ENCODE data around the gene ZNF362.

Gene ZNF362

DNA sequence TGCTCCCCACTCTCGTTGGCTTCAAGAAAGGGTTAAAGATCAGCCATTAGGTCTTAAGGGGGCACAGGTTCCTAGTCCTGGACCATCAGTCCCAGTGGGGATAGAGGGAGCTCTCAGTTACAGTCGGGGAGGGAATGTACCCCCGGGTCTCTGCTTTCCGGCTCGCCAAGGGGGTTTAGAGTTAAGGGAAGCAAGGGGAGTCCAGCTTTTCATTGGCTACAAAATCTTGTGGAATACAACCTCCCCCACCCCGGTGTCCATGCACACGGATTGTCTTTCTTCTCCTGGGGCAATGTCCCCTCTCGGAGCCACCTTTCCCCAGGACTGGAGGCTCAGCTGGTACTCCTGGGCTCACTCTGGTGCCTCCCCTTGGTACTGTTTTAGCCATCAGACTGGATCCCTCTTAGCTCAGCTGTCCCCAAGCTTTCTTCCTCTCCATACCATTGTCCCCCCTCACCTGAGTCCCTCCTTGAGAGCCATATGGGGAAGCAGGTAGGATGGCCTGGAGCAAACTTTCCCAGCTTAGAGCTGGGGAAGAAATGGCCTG, 64.4 kb downstream of the ZNF362 start, which contains the start of gene A3GALT2 (continued):
- TF ChIP-seq ZNF660 (tag by site-specific recombination; IDR thresholded peaks at IDR 0.05) (no peak), ZNF560 (tag by site-specific recombination; IDR thresholded peaks at IDR 0.05; ENCODE audit: borderline replicate concordance) (no peak), ZNF529 (tag by site-specific recombination; IDR thresholded peaks at IDR 0.05; ENCODE audit: insufficient replicate concordance) (no peak), ZNF175 (tag by site-specific recombination; IDR thresholded peaks at IDR 0.05) (no peak), ZNF426 (tag by site-specific recombination; IDR thresholded peaks at IDR 0.05) (no peak), PRDM4 (tag by site-specific recombination; IDR thresholded peaks at IDR 0.05) (no peak), ZNF280D (tag by site-specific recombination; IDR thresholded peaks at IDR 0.05) (no peak), ZNF624 (tag by site-specific recombination; IDR thresholded peaks at IDR 0.05) (no peak)
- TF ChIP-seq, protein P1, sequence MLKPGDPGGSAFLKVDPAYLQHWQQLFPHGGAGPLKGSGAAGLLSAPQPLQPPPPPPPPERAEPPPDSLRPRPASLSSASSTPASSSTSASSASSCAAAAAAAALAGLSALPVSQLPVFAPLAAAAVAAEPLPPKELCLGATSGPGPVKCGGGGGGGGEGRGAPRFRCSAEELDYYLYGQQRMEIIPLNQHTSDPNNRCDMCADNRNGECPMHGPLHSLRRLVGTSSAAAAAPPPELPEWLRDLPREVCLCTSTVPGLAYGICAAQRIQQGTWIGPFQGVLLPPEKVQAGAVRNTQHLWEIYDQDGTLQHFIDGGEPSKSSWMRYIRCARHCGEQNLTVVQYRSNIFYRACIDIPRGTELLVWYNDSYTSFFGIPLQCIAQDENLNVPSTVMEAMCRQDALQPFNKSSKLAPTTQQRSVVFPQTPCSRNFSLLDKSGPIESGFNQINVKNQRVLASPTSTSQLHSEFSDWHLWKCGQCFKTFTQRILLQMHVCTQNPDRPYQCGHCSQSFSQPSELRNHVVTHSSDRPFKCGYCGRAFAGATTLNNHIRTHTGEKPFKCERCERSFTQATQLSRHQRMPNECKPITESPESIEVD (tag by site-specific recombination; IDR thresholded peaks at IDR 0.05) = no peak

DNA sequence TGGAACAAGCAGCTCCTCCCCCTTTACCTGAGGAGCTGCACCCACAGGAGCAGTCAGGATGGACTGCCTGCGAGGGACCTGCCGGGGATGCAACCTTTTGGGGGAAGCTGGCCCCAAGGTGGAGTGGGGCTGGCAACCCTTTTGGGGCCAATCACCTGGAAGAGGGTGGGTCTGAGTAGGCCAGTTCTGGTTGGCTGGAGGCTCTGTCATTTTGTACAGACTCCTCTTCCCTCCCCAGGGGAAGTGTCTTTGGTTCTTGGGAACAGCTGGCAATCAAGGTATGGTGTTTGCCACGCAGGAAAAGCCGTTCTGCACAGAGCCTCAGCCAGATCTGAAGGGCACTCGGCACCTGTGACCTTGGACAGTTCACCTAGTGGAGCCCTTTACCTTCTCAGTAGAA, 64.9 kb downstream of the ZNF362 start:
- H3K27ac ChIP-seq (ENCODE audit: extremely low read depth, low read depth, low read length) = no peak overlapping the region
- no peak overlapping the region for H3K4me3 ChIP-seq (ENCODE audit: low read depth, low read length)
- POLR2A ChIA-PET = interaction anchor here (1.3 kb wide), 1 partner anchor 21 kb away, joined by 3 read pairs; no protein-coding TSS in a partner anchor
- no peaks in the 10 kb centered on the region for H3K4me1 ChIP-seq (ENCODE audit: control insufficient read depth, insufficient read depth, low read length)
- no peaks in the 10 kb centered on the region for H3K9me3 ChIP-seq (ENCODE audit: control insufficient read depth, insufficient read depth, low read depth, low read length)
- CTCF ChIA-PET = interaction anchor here (0.6 to 2.2 kb wide), 2 partner anchors 25 to 134 kb away, joined by 4 to 12 read pairs; no protein-coding TSS in a partner anchor
- peaks cover 4 to 46% of the 10 kb centered on the region in 2 experiments; a peak in 2 of 3 replicates for H3K36me3 ChIP-seq (ENCODE audit: control insufficient read depth in 2 of 2, insufficient read depth in 1 of 2, low read length in 2 of 2)
- no peak for TF ChIP-seq ZNF274 (IDR thresholded peaks at IDR 0.05; ENCODE audit: low read length)
- TF ChIP-seq ZNF274 (tag by site-specific recombination; IDR thresholded peaks at IDR 0.05; ENCODE audit: borderline replicate concordance) = no peak
- TF ChIP-seq IKZF3 (tag by site-specific recombination; IDR thresholded peaks at IDR 0.05) = no peak
- TF ChIP-seq, protein P2, sequence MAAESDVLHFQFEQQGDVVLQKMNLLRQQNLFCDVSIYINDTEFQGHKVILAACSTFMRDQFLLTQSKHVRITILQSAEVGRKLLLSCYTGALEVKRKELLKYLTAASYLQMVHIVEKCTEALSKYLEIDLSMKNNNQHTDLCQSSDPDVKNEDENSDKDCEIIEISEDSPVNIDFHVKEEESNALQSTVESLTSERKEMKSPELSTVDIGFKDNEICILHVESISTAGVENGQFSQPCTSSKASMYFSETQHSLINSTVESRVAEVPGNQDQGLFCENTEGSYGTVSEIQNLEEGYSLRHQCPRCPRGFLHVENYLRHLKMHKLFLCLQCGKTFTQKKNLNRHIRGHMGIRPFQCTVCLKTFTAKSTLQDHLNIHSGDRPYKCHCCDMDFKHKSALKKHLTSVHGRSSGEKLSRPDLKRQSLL (tag by site-specific recombination; IDR thresholded peaks at IDR 0.05) = no peak
- no peak for TF ChIP-seq ZNF664 (tag by site-specific recombination; IDR thresholded peaks at IDR 0.05)
- no peak for TF ChIP-seq SP7 (tag by site-specific recombination; IDR thresholded peaks at IDR 0.05)
- TF ChIP-seq, protein P3, sequence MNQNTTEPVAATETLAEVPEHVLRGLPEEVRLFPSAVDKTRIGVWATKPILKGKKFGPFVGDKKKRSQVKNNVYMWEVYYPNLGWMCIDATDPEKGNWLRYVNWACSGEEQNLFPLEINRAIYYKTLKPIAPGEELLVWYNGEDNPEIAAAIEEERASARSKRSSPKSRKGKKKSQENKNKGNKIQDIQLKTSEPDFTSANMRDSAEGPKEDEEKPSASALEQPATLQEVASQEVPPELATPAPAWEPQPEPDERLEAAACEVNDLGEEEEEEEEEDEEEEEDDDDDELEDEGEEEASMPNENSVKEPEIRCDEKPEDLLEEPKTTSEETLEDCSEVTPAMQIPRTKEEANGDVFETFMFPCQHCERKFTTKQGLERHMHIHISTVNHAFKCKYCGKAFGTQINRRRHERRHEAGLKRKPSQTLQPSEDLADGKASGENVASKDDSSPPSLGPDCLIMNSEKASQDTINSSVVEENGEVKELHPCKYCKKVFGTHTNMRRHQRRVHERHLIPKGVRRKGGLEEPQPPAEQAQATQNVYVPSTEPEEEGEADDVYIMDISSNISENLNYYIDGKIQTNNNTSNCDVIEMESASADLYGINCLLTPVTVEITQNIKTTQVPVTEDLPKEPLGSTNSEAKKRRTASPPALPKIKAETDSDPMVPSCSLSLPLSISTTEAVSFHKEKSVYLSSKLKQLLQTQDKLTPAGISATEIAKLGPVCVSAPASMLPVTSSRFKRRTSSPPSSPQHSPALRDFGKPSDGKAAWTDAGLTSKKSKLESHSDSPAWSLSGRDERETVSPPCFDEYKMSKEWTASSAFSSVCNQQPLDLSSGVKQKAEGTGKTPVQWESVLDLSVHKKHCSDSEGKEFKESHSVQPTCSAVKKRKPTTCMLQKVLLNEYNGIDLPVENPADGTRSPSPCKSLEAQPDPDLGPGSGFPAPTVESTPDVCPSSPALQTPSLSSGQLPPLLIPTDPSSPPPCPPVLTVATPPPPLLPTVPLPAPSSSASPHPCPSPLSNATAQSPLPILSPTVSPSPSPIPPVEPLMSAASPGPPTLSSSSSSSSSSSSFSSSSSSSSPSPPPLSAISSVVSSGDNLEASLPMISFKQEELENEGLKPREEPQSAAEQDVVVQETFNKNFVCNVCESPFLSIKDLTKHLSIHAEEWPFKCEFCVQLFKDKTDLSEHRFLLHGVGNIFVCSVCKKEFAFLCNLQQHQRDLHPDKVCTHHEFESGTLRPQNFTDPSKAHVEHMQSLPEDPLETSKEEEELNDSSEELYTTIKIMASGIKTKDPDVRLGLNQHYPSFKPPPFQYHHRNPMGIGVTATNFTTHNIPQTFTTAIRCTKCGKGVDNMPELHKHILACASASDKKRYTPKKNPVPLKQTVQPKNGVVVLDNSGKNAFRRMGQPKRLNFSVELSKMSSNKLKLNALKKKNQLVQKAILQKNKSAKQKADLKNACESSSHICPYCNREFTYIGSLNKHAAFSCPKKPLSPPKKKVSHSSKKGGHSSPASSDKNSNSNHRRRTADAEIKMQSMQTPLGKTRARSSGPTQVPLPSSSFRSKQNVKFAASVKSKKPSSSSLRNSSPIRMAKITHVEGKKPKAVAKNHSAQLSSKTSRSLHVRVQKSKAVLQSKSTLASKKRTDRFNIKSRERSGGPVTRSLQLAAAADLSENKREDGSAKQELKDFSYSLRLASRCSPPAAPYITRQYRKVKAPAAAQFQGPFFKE (tag by site-specific recombination; IDR thresholded peaks at IDR 0.05; ENCODE audit: borderline replicate concordance) = no peak
- no peak for TF ChIP-seq ZBTB17 (tag by site-specific recombination; IDR thresholded peaks at IDR 0.05)
- TF ChIP-seq ZBTB44 (tag by site-specific recombination; IDR thresholded peaks at IDR 0.05) = no peak
- no peak for TF ChIP-seq PRDM1 (tag by site-specific recombination; IDR thresholded peaks at IDR 0.05)
- no peak for TF ChIP-seq BCL11B (tag by site-specific recombination; IDR thresholded peaks at IDR 0.05; ENCODE audit: low read depth)
- no peak for TF ChIP-seq ZNF175 (tag by site-specific recombination; IDR thresholded peaks at IDR 0.05)

Data from HEK293 (cell line).